GM21786 (cell line): Measurements from ENCODE around the gene SPRY4.
"Not testable (repeated sequence)": the region's sequence is repeated elsewhere in the genome, so short reads cannot be mapped to it uniquely, and the experiment has no call there.

Experiments
- ATAC-seq: cut with Tn5 transposase; IDR thresholded peaks from one replicate; pipeline ENCODE4 v1.9.1; 2021; ENCODE audit not compliant: unreplicated experiment

Gene SPRY4

GRCh38 chr5:142295960-142296860 is 28.6 kb downstream of the SPRY4 start:
- ATAC-seq, result no peak

DNA sequence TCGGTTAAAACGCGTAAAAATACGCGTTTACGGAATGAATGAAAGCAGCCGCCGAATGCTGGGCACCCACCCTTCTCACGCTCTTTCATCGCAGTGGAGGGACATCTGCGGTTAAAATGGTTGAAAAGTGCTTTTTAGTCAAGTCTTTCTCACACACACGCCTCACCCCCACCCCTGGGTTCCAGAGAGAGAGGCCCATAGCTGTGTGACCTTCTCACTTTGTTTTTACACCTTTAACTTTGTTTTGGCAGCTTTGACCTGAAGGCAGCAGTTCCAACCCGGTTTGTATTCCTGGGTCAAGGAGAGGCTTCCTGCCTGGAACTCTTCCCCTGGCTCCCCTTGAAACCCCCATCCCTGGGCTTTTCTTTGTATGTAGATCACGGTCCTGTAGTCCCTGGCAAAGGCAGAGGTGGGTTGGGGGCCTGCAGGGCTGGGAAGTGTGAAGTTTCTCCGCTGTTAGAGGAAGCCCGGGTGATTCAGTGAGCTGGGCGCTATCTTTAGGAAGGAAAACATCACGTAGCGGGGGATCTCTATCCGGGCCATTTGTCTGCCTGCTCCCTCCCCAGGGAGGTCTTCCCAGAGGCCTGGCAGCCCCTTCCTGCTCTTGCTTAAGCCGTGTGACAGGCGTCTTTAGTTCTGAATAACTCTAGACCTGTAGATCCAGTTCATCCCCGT is 29.6 kb downstream of the SPRY4 start:
- ATAC-seq, result no peak

DNA sequence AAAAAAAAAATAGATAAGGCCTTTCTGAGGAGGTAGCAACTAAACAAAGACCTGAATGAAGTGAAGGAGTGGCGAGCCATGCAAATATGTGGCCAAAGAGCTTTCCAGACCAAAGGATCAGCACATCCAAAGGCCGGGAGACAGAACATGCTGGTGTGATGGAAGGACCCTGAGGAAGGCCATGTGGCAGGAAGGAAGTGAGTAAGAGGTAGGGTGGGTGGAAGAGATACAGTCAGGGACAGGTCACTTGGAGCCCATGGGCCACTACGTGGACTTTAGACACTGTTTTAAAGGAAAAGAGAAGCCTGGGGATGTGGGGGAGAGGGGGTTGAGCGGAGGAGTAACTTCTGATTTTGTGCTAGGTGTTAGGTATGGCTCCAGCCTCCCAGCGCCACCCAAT is 31.3 kb downstream of the SPRY4 start:
- no peak for ATAC-seq

- no peak for ATAC-seq
Observed at GRCh38 chr5:142292808-142293207, 32.0 kb downstream of the SPRY4 start.

GRCh38 chr5:142292249-142292648 is 32.6 kb downstream of the SPRY4 start:
- no peak for ATAC-seq

DNA sequence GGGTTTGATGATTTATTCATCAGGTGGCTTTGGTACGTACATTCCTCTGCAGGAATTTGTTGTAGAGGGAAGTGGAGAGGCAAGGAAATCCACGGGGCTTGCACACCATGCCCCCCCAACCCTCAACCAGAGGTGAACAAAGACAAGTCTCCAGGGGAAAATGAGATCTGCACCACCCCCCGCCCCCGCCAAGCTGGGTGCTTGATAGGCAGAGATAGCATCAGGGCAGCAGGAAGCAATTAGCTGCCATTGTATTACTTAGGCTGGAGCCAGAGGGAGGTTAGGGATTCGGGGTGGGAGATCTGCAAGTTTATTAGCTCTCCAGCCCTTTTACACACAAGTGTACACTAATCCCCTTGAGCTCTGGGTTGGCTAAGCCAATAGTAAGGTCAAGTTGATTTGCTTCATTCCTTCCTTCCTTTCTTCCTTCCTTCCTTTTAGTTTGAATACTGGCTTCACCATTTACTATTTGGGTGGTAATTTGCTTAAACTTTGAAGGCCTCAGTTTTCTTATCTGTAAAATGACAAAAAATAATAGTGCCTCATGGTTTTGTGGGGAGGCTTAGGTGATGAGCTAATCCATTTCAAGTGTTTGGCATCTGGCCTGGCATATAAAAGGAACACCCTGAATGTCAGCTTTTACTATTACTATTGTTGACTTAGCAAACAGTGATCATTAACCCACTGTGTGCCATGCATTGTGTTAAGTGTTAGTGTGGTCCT is 34.1 kb downstream of the SPRY4 start:
- no peak for ATAC-seq

DNA sequence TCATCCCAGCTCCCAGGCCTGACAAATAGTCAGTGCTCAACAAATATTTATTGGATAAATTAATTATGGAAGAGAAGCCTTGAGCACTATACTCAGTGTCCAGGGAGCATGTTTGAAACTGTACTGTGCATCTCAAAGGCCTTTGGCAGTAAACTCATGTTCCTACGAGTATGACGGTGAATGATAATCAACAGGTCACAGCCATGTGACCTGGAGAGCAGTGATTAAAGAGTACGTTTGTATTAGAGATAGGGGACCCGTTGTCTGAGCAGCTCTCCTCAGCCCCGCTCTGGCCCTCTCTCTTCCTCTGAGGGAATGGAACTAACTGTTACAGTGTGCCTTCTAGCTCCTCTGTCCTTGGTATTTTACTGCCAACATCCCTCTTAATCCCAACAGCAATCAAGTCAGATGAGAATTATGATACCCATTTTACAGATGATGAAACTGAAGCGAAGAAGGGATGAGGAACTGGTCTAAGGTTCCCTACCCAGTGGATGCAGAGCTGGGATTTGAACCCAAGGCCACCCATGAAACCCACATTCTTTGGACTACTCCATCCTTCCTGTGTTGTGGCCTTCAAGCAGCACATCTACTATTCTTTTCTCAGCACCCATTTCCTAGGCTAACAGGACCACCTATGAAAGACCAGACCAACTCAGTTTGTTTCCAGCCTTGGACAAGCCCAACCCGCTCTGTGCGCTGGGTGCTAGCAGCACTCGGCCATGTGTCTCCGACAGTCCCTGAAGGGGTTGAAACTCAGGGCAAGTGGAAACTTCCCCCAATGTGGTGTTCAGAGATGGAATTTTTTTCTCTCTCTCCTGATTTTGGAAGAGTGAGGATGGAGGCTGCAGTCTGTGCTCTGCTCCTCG is 34.9 kb downstream of the SPRY4 start:
- no peak for ATAC-seq

GRCh38 chr5:142287973-142288313 is 36.9 kb downstream of the SPRY4 start:
- peak; percentile 66 for ATAC-seq

DNA sequence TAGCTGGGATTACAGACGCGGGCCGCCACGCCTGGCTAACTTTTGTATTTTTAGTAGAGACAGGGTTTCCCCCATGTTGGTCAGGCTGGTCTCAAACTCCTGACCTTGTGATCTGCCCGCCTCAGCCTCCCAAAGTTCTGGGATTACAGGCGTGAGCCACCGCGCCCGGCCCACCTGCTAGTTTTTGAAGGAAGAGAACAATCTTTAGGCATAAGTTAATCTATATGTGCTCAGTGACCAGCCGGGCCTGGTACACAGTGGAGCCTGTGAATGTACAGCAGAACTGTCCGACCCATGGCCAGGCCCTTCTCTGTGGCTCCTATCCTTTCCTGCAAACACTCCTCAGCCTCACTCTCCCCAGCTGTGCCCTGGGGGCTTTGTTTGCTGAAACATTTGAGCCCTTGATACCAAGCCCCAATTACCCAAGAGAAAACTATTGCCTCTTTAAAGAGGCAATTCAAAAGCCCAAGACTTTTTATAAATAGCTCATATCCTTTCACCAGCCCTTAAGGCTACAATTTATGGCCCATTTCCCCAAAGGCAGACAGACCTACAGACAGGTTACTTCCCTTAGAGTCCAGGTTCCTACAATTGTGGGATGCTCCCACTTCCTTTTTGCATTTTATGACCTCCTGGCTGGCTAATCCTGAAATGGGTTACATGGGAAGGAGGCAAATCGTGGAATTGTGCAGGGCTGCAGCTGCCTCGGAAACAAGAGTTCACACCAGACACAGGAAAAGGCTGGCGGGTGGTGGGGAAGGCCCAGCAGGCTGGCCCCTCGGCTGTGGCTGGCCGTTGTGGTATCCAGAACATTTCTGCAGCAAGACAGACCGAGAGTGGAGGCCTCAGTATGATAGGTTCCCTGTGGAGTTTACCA is 37.5 kb downstream of the SPRY4 start:
- peak; percentile 70 for ATAC-seq

GRCh38 chr5:142286111-142286510 is 38.7 kb downstream of the SPRY4 start:
- ATAC-seq, result no peak

GRCh38 chr5:142283304-142283703 is 41.5 kb downstream of the SPRY4 start:
- no peak for ATAC-seq

- ATAC-seq, result no peak
Observed at GRCh38 chr5:142281966-142282365, 42.9 kb downstream of the SPRY4 start.

GRCh38 chr5:142281008-142281367 is 43.8 kb downstream of the SPRY4 start:
- ATAC-seq, result no peak

GRCh38 chr5:142280066-142281007 is 44.5 kb downstream of the SPRY4 start:
- no peak for ATAC-seq

- ATAC-seq, result no peak
Observed at GRCh38 chr5:142278627-142279026, 46.2 kb downstream of the SPRY4 start.

DNA sequence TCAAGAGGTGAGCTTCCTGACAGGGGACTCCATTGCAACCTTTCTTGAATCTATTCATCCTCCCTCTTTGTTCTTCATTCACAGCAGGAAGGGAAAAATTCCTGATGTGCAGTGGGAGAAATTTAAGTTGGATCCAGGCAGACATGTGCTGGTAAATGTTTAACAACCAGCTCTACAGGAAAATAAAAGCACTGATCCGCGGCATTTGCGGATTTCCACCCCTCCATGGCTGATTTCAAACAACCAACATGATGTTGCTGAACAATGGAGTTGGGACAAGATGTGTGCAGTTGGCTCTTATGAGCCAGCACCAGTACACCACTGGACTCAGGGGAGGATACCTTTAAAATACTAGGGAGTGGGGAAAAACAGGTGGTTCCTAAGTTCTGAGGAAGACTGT is 47.0 kb downstream of the SPRY4 start:
- ATAC-seq, result no peak

- no peak for ATAC-seq
Observed at GRCh38 chr5:142276517-142276916, 48.3 kb downstream of the SPRY4 start.

DNA sequence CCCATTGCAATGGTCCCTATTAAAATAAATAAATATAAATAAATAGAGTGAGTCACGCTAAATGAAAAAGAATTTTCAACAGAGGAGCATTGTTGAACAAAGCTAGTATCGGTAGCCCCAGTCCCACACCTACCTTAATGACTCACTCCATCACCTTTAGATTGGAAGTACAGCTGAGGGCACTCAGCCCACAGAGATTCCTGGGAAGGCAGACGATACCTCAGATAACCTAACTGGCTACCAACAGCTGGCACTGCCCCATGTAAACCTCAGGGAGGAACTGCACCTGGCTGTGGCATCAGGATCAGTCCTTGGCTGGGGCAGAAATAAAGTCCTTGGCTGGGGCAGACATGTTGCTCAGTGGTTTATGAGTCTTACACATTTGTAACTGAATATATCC is 49.3 kb downstream of the SPRY4 start:
- no peak for ATAC-seq

DNA sequence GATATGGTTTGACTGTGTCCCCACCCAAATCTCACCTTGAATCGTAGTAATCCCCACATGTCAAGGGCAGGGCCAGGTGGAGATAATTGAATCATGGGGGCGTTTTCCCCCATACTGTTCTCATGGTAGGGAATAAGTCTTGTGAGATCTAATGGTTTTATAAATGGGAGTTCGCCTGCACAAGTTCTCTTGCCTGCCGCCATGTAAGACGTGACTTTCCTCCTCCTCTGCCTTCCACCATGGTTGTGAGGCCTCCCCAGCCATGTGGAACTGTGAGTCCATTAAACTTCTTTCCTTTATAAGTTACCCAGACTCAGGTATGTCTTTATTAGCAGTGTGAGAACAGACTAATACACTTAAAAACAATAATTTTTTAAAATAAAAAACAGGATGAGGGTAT is 52.2 kb downstream of the SPRY4 start:
- not testable (repeated sequence) for ATAC-seq
